NCI-H1694 (cell line): Measurements from ENCODE around the gene PTPRU.

ENCODE experiments used
- DNase-seq: peaks from one replicate; lab custom pipeline; 2025; lab: John Stamatoyannopoulos, UW

Gene PTPRU

DNA sequence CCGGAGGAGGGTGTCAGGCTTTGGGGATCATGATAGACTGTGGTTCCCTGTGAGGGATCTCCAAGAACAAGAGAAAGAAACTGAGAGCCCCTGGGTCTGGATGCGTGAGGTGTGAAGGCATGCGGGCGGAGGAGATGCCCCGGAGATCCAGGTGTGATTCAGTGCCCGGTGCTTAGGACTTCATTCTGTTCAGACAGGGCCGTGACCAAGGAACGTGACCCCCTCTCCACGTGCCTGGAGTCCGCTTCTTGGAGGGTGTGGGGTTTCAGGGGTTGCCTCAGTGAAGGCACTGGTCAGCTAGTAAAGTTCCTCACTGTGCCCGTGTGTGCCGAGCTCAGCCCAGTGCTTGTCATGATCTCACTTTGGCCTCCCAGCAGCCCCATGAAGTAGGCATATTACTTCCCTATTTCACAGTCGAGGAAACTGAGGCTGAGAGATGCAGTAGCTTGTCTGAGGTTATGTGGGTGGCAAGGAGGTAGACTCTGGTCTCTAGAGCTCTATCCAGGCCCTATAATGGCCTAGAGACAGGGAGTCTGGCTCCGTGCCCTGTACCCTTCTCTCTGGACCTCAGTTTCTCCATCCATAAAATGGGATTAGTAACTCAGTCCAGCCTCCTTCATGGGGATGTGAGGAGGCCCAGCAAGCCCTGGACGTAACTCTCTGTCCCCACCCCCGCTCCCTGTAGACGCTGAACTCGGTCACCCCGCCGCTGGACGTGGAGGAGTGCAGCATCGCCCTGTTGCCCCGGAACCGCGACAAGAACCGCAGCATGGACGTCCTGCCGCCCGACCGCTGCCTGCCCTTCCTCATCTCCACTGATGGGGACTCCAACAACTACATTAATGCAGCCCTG is 81.0 kb downstream of the PTPRU start:
- DNase-seq, result no peak

DNA sequence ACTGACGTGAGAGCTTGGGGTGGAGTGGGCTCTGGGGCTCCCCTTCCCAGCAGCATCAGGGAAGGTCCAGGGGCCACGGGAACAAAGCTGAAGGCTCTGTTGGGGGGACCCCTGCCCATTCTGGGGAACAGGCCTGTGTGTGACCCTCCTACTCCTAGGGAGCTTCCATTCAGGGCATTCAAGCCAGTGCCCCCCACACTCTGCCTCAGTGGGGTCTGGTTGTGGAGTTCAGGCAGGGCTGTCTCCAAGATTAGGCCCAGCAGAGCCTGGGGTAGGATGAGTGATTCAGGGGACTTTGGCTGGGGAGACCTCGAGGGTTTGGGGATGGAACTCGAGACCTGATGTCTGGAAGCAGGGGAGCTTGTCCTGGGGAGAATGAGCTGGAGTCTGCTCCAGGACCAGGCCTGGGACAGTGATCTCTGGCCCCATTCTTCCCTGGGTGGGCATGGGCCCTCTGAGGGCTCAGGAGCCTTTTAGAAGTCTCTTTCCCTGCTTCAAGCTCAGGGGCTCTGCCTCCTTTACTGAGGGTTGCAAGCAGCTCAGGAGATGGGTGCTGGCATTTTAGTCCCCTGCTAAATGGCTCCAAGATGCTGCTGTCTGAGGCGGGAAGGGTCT is 81.7 kb downstream of the PTPRU start:
- no peak for DNase-seq

DNA sequence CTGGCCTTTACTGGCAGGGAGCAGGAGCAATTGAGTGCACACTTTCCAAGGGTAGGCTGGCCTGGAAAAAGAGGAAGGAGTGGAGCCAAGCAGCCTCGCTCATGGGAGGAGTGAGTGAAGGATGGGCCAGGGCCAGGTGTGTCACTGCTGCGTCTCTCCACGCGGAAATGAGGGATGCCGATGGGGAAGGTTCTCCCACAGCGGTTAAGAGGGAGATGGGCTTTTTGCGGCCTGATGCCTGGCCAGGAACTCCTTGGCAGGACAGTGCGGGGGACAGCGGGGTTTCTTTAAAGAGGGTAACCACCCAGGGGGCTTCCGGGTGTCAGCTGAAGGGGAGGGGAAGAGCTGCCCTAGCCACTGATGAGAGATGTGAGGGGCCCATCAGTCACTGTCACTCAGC is 82.4 kb downstream of the PTPRU start:
- DNase-seq, result no peak

DNA sequence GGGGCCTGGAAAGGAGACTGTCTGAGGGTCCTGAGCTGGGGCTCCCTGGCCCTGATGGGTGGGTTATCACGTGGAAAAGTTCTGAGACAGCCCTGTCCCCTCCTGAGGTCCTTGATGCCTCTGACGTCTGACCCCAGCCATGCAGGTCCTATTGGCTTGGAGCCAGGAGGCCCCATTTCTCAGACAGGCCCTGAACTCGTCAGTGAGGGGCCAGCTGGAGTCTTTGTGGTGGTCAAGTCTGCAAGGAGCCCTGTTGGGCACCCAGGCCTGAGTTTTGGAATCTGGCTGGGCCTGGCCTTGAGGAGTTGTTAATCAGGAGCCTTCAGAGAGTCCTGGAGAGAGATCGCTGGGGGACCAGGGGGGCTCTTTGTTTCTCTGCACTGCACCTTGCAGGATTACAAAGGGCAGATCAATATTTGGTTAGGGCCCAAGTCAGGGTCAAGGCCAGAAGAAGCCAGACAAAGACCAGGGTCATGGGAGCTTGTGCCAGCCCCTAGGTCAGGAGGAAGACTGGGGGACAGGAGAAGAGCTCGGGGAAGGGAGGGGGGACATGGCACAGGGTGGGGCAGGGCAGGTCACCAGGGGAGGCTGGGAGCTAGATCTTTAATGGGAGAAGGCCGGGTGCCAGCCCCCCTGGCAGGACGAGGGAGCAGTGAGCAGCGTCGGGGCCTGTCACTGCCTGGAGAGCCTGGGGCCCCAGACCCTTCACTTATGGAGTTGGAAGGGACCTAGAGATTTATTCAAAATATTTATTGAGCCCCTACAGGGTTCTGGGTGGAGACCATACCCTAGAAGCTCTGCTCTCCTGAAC is 83.2 kb downstream of the PTPRU start:
- no peak for DNase-seq

DNA sequence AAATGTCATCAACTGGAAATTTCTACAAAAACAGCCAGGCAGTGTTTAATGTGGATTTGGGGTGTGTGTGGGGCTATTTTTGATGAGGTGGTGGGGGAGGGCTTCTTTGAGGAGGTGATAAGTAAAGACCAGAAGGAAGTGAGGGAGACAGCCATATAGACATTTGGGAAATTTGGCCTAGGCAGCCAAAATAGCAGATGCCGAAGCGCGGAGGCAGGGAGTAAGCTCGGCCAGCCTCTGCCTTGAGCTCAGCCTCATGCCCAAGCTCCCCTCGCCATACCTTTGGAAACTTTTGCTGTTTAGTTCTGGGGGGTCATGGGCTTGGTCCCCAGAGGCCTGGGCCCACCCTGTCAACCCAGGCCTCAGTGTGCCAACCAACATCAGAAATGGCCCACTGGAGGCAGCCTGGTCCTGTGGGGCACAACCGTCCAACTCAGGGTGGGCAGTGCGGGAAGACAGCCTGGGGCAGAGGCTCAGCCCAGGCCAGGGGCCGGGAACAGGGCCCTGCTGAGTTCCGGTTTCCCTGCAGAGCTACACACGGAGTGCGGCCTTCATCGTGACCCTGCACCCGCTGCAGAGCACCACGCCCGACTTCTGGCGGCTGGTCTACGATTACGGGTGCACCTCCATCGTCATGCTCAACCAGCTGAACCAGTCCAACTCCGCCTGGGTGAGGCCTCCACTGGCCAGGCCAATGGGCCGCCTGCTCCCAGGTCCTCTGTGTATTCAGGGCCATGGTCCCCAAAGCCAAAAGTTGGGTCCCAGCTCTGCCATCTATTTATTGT is 84.0 kb downstream of the PTPRU start:
- no peak for DNase-seq

DNA sequence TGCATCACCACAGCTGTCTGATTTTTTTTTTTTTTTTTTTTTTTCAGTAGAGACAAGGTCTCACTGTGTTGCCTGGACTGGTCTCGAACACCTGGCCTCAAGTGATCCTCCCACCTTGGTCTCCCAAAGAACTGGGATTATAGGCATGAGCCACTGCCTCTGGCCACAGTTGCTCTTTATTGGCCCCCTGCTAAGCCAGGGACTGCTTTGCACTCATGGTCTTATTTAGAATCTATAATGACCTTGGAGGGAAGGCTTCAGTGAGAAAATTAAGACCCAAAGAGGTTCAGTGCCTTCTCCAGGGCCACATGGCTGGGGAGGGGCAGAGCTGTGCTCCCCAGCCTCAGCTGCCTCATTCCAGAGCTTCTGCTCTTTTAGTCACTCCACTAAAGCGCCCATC is 84.9 kb downstream of the PTPRU start:
- DNase-seq, result no peak

DNA sequence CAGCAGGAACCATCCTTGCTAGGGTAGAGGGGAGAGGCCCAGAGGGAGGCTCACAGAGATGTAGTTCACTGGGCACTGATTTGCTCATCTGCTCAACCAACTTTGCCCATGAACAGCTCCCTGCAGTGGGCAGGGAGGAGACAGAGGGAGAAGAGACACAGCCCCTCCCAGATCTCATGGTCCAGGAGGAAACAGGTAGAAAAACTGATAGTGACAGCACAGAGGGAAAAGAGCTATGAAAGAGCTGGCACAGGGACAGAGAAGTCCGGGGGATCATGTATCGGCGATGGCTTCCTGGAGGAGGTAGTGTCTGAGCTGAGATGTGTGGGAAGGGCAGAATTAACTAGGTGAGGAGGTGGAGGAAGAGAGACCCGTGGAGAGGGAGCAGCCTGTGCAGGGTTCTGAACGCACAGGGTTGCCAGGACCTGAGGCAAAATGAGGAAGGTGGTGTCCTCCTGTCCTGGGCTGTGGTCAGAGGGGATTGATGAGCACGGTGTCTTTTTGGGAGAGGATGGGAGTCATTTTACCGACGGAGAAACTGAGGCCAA is 85.9 kb downstream of the PTPRU start:
- no peak for DNase-seq

DNA sequence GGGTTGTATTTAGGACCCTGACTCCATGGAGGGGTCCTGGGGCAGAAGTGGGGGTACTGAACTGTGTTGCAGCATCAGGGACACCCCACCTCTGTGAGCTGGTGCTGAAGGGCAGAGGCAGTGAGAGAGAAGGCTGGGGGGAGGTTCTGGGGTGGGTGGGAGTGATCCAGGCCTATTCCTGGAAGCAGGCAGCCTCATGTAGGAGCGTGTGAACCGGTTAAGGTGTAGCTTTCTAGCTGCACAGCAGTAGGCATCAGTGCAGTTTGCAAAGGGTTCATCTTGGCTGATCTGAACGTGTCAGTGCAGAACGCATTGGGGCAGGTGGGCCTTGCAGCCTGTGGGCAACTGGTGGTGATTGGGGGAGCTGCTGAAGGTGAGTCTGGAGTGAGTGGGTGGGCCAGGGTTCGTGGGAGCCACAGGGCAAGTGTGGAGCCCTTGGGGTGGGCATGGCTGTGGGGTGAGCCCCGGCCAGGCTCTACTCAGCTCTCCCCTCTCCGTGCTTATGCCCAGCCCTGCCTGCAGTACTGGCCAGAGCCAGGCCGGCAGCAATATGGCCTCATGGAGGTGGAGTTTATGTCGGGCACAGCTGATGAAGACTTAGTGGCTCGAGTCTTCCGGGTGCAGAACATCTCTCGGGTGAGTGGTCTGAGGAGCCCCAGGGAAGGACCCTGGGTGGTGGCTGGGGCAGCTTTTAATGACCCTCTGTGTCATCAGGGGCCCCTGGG is 86.7 kb downstream of the PTPRU start:
- DNase-seq, result no peak

DNA sequence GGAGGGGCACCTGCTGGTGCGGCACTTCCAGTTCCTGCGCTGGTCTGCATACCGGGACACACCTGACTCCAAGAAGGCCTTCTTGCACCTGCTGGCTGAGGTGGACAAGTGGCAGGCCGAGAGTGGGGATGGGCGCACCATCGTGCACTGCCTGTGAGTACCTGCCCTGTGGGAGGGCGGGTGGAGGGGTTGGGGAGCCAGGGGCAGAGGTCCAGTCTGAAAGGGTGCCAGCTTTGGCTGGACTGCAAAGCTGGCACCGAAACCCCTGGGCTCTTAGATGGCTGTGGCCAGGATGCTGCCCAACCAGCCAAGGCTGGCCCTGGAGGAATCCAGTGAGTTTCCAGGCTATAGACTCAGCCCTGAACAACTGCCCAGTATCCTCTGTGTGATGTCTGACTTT is 87.3 kb downstream of the PTPRU start:
- DNase-seq, result no peak

DNA sequence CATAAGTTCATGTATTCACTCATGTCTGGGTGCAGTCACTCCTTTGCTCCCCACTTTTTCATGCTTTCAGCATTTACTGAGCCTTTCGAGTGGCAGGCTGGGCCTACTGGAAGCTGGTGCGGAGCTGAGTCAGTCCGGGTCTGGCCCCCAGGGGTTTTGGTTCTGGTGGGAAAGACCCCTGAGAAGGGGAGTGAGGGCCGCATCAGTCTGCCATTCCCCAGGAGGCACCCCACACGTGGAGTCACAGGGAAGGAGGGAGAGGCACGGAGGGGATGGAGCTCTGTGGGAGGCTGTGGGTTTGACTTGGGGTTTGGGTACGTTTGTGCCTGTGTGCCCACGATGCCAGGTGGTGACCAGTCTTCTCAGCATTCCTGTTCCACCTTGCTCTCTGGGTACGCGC is 87.9 kb downstream of the PTPRU start:
- no peak for DNase-seq

DNA sequence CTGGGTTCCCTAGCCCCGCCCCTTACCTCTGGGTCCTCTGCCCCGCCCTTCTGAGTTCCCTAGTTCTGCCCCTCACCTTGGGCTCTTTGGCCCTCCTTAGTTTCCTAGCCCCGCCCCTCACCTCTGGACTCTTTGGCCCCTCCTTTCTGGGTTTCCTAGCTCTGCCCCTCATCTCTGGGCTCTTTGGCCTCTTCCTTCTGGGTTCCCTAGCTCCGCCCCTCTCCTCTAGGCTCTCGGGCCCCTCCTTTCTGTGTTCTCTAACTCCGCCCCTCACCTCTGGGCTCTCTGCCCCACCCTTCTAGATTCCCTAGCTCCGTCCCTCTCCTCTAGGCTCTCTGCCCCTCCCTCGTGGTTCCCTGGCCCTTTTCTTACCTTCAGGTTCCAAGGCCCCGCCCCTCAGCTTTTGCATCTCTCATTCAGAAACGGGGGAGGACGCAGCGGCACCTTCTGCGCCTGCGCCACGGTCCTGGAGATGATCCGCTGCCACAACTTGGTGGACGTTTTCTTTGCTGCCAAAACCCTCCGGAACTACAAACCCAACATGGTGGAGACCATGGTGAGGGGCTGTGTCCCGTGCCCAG is 88.5 kb downstream of the PTPRU start:
- DNase-seq, result no peak

DNA sequence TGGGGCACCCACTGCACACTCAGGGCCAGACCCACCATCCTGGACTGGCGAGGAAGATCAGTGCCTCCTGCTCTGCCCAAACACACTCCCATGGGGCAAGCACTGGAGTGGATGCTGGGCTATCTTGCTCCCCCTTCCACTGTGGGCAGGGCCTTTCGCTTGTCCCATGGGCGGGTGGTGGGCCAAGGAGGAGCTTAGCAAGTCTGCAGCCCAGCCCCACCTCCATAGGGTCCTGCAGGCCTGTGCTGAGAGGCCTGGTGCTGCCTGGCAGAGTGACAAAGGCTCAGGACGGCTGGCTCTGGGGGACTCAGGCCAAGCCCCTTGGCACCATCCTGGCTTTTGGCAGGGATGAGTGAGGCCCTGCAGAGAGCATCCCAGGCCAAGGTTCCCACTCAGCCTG is 89.4 kb downstream of the PTPRU start:
- no peak for DNase-seq

DNA sequence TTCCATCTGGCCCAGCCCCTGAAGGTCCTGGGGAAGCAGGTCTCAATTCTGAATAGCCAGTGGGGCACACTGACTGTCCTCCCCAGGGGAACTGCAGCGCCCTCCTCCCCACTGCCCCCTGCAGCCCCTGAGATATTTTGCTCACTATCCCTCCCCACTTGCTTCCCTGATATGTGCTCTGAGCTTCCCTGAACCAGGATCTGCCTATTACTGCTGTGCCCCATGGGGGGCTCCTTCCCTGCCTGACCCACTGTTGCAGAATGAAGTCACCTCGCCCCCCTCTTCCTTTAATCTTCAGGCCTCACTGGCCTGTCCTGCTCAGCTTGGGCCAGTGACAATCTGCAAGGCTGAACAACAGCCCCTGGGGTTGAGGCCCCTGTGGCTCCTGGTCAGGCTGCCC is 89.8 kb downstream of the PTPRU start:
- DNase-seq, result no peak

DNA sequence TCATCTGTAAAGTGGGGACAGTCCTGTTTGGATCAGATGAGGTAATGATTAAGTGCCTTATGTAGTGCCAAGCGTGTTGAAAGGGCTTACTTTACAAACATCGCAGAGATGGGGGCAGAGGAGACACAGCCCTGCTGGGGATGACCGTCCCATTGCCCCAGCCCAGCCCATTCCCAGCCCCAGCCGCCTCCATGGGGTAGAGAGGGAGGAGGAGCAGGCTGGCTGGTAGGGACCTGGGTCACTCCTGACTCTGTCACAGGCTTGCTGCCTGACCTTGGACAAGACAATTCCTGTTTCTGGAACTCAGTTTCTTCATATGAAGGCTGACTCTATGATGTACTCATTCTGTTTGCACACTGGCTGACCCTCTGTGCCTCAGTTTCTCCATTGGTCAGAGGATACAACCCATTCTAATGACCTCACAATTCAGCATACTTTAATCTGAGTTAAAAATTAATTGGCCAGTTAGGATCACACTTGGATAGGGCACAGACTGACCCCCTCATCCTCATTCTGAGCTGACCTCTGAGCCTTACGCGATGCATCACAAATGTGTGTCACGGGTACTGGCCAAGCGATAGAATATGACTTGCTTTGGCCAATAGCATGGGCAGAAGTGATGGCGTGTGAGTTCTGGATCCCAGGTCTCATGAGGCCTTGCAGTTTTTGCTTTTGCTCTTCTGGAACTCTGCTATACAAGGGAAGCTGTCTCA is 91.1 kb downstream of the PTPRU start:
- no peak for DNase-seq

DNA sequence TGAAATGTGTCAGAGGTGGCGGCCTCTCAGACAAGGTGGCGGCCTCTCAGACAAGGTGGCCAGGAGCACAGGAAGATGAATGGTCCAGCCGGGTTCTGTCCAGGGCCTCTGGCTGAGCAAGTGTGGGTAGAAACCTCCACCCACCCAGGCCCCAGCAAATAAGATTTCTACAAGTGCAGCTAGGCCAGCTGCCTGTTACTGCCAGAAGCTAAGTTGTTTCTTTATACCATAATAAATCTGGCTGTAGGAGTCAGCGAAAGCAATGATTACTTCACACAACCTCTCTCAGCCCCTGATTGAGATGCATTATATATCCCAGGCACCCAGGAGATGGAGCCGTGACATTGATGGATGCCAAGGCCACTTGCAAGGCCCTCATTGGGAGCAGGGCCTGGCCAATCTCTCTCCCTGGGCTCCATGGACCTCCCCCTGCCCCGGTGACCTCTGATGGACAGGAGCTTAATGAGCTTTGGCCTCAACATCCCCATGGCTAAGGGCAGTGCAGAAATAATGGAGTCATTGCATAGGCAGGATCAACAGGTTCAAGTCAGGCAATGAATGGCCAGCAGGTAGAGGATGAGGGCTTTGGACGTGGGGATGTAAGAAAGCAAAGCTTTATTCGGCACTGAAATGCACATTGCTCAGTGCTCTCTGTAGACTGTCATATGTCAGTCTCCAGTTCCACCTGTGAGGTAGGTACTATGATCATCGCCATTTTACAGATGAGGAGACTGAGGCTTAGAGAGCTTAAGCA is 92.9 kb downstream of the PTPRU start:
- no peak for DNase-seq

DNA sequence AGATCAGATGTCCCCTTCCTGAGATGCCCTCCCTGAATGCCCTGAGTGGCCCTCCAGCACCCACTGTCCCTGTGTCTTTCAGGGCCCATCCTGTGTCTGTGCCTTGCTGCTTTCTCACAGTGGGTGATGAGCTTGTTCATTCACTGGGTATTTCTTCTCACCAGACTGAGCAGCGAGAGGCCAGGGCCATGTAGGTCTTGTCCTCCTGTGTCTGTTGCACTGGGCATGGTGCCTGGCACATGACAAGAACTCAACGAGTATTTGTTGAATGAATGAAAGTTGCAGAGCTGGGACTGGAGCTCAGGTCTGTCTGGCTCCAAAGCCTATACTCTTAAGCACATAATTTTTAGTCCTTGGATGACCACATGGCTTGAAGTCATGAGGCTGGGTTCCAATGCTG is 93.8 kb downstream of the PTPRU start:
- DNase-seq, result no peak

DNA sequence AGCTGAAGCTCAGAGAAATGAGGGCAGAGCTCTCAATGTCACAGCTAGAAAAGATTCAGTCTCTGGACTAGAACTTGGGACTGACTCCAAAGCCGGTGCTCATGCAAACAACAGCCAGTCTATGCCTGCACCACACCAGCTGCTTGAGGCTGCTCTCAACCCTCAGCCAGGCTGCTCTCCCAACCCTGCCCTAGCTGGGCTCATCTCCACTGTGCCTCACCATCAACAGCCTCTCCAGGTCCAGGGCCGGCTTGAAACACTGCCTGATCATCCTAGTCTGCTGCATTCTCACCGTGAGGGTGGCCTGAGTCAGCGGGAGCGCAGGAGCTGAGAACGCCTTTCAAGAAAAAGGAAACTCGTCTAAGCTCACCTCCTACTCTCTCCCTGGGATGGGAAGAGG is 94.5 kb downstream of the PTPRU start:
- no peak for DNase-seq

DNA sequence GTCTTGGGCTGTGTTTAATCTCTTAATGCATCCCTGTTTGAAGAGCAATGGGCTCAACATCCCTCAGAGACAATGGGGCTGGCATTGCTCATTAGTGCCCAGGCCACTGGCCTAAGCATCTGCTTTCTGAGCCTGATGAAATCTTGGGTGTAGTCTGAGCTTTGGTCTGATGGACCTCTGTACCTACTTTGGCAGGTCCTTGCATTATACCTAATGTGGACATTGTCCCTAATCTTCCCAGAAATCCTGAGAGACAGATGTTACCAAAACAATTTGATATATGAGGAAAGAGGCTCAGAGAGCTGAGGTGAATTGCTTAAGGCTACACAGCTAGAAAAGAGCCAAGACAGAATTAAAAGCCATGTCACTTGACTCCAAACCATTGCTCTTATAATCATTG is 95.0 kb downstream of the PTPRU start:
- DNase-seq, result no peak

DNA sequence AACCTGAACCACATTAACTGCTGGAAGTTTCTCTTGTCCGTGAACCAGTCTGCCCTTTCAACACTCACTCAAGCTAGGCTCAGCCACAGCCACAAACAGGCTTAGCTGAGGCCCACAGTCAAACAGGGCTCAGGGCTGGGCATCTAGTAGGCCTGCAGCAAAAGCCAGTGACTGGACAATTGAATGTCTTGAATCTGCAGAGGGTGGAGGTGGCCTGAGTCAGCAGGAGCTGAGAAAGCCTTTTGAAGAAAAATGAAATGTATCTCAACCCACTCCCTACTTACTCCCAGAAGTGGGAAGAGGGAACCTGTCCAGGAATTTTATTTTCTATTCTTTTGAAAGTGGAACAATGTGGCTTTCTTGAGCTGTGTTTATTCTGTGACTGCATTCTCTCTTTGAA is 95.4 kb downstream of the PTPRU start:
- DNase-seq, result no peak
